Endothelial cell of umbilical vein (primary cell): ENCODE data around the gene SOAT1.

Source experiments
- CTCF ChIP-seq, 2 donors: IDR thresholded peaks; 1 replicate in 1 of 2; 2 replicates in 1 of 2; pipeline ENCODE4 v1.5.1; 2011; ENCODE audit warnings: low read length in 2 of 2, mild to moderate bottlenecking in 2 of 2, moderate library complexity in 2 of 2, control low read depth in 1 of 2, inconsistent platforms in 1 of 2, low read depth in 1 of 2; ENCODE audit not compliant: insufficient read depth in 1 of 2; ENCODE audit errors: extremely low read depth in 1 of 2
- JUN ChIP-seq: IDR thresholded peaks from 2 replicates; pipeline ENCODE4 v1.6.1; 2011; ENCODE audit warnings: borderline replicate concordance, low read depth; ENCODE audit not compliant: insufficient read length, insufficient read depth

GRCh38 chr1:179318491-179318890 lies 24.9 kb downstream of the SOAT1 start:
- no peak for TF ChIP-seq CTCF (IDR thresholded peaks at IDR 0.05; ENCODE audit: extremely low read depth in 1 of 2, insufficient read depth in 1 of 2, low read depth in 1 of 2, low read length in 2 of 2)
- TF ChIP-seq JUN = no peak
